NOMO-1 treated with DMSO at 0.1 percent for 48 hours (cell line): Measurements from ENCODE around the gene HHAT.
A peak's percentile ranks its signal among the peaks of the same experiment; 100 is the strongest.
"Not testable (repeated sequence)": the region's sequence is repeated elsewhere in the genome, so short reads cannot be mapped to it uniquely, and the experiment has no call there.

Experiments used
- DNase-seq: peaks from one replicate; lab custom pipeline; 2025; ENCODE audit not compliant: unreplicated experiment; lab: John Stamatoyannopoulos, UW

HHAT gene

GRCh38 chr1:210354305-210354704 lies 25.6 kb downstream of the HHAT start:
- DNase-seq, result not testable (repeated sequence)

- no peak for DNase-seq
These were observed 29.9 kb downstream of the HHAT start for GRCh38 chr1:210358626-210359025.

- DNase-seq, result no peak
These were observed 30.6 kb downstream of the HHAT start for GRCh38 chr1:210359255-210359654.

- DNase-seq, result peak; percentile 37
These were observed 32.3 kb downstream of the HHAT start for GRCh38 chr1:210360852-210361477.

GRCh38 chr1:210361665-210362064 lies 33.0 kb downstream of the HHAT start:
- no peak for DNase-seq

GRCh38 chr1:210362526-210362925 lies 33.8 kb downstream of the HHAT start:
- no peak for DNase-seq

- DNase-seq, result no peak
These were observed 34.4 kb downstream of the HHAT start for GRCh38 chr1:210363119-210363518.

- DNase-seq, result no peak
These were observed 35.8 kb downstream of the HHAT start for GRCh38 chr1:210364479-210364878.

GRCh38 chr1:210366767-210367166 lies 38.1 kb downstream of the HHAT start:
- no peak for DNase-seq

- no peak for DNase-seq
These were observed 38.9 kb downstream of the HHAT start for GRCh38 chr1:210367566-210367965.

GRCh38 chr1:210369425-210369824 lies 40.7 kb downstream of the HHAT start:
- no peak for DNase-seq

GRCh38 chr1:210371916-210372315 lies 43.2 kb downstream of the HHAT start:
- no peak for DNase-seq

- DNase-seq, result no peak
These were observed 43.8 kb downstream of the HHAT start for GRCh38 chr1:210372491-210372890.

- DNase-seq, result no peak
These were observed 44.4 kb downstream of the HHAT start for GRCh38 chr1:210372931-210373627.

- no peak for DNase-seq
These were observed 44.9 kb downstream of the HHAT start for GRCh38 chr1:210373628-210373877.

- DNase-seq, result peak; percentile 88
These were observed 45.3 kb downstream of the HHAT start for GRCh38 chr1:210373878-210374599.

- no peak for DNase-seq
These were observed 45.9 kb downstream of the HHAT start for GRCh38 chr1:210374600-210374953.

GRCh38 chr1:210376836-210377372 lies 48.2 kb downstream of the HHAT start:
- DNase-seq, result no peak

- DNase-seq, result no peak
These were observed 49.1 kb downstream of the HHAT start for GRCh38 chr1:210377731-210378333.

GRCh38 chr1:210378736-210379135 lies 50.0 kb downstream of the HHAT start:
- no peak for DNase-seq

- DNase-seq, result no peak
These were observed 53.2 kb downstream of the HHAT start for GRCh38 chr1:210381934-210382333.

- no peak for DNase-seq
These were observed 55.9 kb downstream of the HHAT start for GRCh38 chr1:210384625-210385024.
